ENCODE measurements around the gene RAMP2. TPM values are rescaled to one million over a fixed set of nuclear protein-coding genes. Genes with fewer than 3 reads are reported as not detected.

RAMP2 gene
- total RNA-seq, 4 donors from 2014 or later, result 6.1 to 88.0 (median 23.4) TPM

- H3K27ac ChIP-seq, result peak within 1 kb of the TSS; percentile 85 to 93 (median 90)
- intact Hi-C loops (cut with DNase I; ENCODE audit: low total_unique reads), result no loop called here
- H3K4me3 ChIP-seq, result peak within 1 kb of the TSS; percentile 49 to 88 (median 60)
- H3K4me1 ChIP-seq, result peaks cover 12 to 19% (median 14%) of the 10 kb centered on the region in 4 donors
- in situ Hi-C loops (cut with MboI; ENCODE audit: low pct_ligation_motif_present in 1 of 4, low pct_unique_long_range_greater_than_20kb in 1 of 4, low sequenced_read_pairs in 3 of 4), result no loop called here
- TF ChIP-seq EP300 (IDR thresholded peaks at IDR 0.05; ENCODE audit: low read depth), result no peak
- TF ChIP-seq POLR2AphosphoS5 (IDR thresholded peaks at IDR 0.05), result peak; percentile 76 to 89 (median 86)
- TF ChIP-seq CTCF (IDR thresholded peaks at IDR 0.05), result peak in 2 of 5 experiments; percentile 45 to 53
- TF ChIP-seq POLR2A (IDR thresholded peaks at IDR 0.05), result peak; percentile 85
- WGBS, 2 donors (ENCODE audit: low coverage in 1 of 2), result 0 to 22% methylated on average over 4 to 18 of the region's 50 CpGs
- H3K9me3 ChIP-seq, result no peaks in the 10 kb centered on the region
- DNase-seq, result peak; percentile 93
- no peaks in the 10 kb centered on the region for H3K27me3 ChIP-seq
- H3K36me3 ChIP-seq, result no peaks in the 10 kb centered on the region
Observed at GRCh38 chr17:42744806-42745617, 16.0 kb upstream of the RAMP2 start, which contains the start of gene EZH1. TSS of gene EZH1 (minus strand) at chr17:42745040. CDS start at chr17:42728941, 16,099 bp downstream.

DNA sequence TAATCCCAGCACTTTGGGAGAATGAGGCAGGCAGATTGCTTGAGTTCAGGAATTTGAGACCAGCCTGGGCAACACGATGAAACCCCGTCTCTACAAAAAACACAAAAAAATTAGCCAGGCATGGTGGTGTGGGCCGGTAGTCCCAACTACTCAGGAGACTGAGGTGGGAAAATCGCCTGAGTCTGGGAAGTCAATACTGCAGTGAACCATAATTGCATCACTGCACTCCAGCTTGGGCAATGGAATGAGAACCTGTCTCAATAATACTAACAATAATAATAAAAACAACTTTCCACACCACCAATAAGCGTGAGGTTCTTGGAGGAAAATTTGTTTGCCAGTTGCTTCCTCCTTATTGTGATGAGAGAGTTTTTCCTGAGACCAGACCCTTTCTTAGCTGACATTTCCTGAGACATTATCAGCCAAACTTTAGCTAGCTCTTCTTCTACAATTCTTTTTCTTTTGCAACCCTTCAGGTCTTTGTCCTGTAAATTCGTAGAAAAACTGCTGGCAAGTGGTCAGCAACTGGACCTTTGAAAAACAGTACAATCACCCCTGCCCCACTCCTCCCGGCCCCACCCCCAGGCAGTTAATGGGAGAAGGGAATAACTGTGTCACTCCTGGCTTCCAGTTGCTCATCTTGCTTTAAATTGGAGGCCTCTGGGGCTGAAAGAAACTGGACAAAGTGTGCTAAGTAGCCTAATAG, 12.7 kb upstream of the RAMP2 start:
- in situ Hi-C loops (cut with MboI; ENCODE audit: low pct_ligation_motif_present in 1 of 4, low pct_unique_long_range_greater_than_20kb in 1 of 4, low sequenced_read_pairs in 3 of 4), result no loop called here
- peak overlapping the region in 3 of 4 donors; percentile 6 to 62 (median 50) for H3K27ac ChIP-seq
- DNase-seq, result no peak
- intact Hi-C loops (cut with DNase I; ENCODE audit: low total_unique reads), result no loop called here
- H3K4me1 ChIP-seq, result peaks cover 11 to 17% (median 13%) of the 10 kb centered on the region in 4 donors
- 69 to 89% methylated on average over 3 to 7 of the region's 7 CpGs for WGBS, 2 donors (ENCODE audit: low coverage in 1 of 2)
- H3K36me3 ChIP-seq, result no peaks in the 10 kb centered on the region
- H3K4me3 ChIP-seq, result no peak overlapping the region
- no peaks in the 10 kb centered on the region for H3K27me3 ChIP-seq
- no peaks in the 10 kb centered on the region for H3K9me3 ChIP-seq
- TF ChIP-seq CTCF (IDR thresholded peaks at IDR 0.05), result no peak
- TF ChIP-seq EP300 (IDR thresholded peaks at IDR 0.05; ENCODE audit: low read depth), result no peak
- TF ChIP-seq POLR2A (IDR thresholded peaks at IDR 0.05), result no peak
- TF ChIP-seq POLR2AphosphoS5 (IDR thresholded peaks at IDR 0.05), result no peak

DNA sequence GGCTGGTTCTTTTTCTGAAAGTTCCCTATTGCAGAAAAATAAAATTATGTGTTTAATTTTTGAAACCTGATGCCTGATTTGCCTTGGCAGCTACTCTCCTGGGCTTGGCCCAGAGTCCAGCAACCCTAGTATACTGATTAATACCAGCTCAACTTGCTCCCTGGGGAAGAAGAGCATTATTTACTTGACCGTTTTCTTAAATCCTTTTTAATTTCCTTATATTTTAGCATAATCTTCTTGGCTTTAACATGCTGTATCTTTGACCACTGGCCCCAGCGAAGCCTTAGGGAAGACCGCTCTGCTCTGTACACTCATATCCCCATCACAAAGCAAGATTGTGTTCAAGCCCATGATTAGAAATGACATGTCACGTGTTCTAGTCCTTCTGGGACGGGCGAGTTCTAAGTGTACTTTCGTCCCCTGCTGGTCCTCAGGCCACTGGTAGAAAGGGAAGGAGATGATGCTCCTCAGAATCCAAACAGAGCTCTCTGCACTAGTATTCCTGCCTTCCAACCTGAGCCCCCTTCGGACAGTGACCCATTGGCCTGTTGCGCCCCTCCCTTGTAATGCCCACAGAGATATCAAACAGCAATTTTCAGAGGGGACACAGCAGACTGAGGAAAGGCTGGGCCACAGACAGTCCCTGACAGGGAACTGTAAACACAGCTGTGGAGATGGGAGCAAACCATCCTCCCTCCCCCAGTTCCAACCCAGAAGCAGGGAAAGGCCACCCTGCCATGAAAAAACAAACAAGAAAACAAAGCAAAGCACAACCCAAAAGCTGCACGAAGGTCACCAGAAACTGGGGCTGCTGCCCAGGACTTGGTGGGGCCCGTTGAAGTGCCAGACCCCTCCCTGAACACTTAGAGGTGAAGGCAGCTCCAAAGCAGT, 11.9 kb upstream of the RAMP2 start:
- H3K36me3 ChIP-seq, result no peaks in the 10 kb centered on the region
- H3K4me1 ChIP-seq, result peaks cover 3 to 9% (median 6%) of the 10 kb centered on the region in 4 donors
- H3K9me3 ChIP-seq, result no peaks in the 10 kb centered on the region
- TF ChIP-seq POLR2AphosphoS5 (IDR thresholded peaks at IDR 0.05) (no peak), CTCF (IDR thresholded peaks at IDR 0.05) (no peak), EP300 (IDR thresholded peaks at IDR 0.05; ENCODE audit: low read depth) (no peak), POLR2A (IDR thresholded peaks at IDR 0.05) (no peak)
- intact Hi-C loops (cut with DNase I; ENCODE audit: low total_unique reads), result no loop called here
- in situ Hi-C loops (cut with MboI; ENCODE audit: low pct_ligation_motif_present in 1 of 4, low pct_unique_long_range_greater_than_20kb in 1 of 4, low sequenced_read_pairs in 3 of 4), result no loop called here
- no peaks in the 10 kb centered on the region for H3K27me3 ChIP-seq
- no peak for DNase-seq
- H3K27ac ChIP-seq, result peak overlapping the region; percentile 6 to 62 (median 34)
- H3K4me3 ChIP-seq, result no peak overlapping the region
- 69 to 75% methylated on average over 7 to 11 of the region's 11 CpGs for WGBS, 2 donors (ENCODE audit: low coverage in 1 of 2)
